HepG2 (cell line): ENCODE data around the gene CYB5D1.

Experiments
- BCLAF1 ChIP-seq: fragments of 450-650 bp; IDR thresholded peaks from 2 replicates; pipeline ENCODE4 v1.6.1; 2017; ENCODE audit warnings: mild to moderate bottlenecking
- GATAD2A ChIP-seq: IDR thresholded peaks from 2 replicates; pipeline ENCODE4 v1.6.1; 2016
- MIER3 ChIP-seq: IDR thresholded peaks from 2 replicates; pipeline ENCODE4 v1.6.1; 2016; ENCODE audit warnings: missing compliant biosample characterization, borderline replicate concordance
- NONO ChIP-seq, 2 experiments: fragments of 450-650 bp in 1 of 2; sonication (generic) in 1 of 2; formaldehyde crosslinking in 1 of 2; IDR thresholded peaks in 1 of 2; conservative IDR thresholded peaks in 1 of 2; 2 replicates each; pipeline versions ENCODE4 v1.6.1 to v1.8.0; 2017 to 2022; ENCODE audit warnings: mild to moderate bottlenecking in 1 of 2, missing genetic modification reagents in 1 of 2, moderate library complexity in 1 of 2
- TRIM24 ChIP-seq: sonication (generic); formaldehyde crosslinking; IDR thresholded peaks from 2 replicates; pipeline ENCODE4 v1.8.0; 2022; ENCODE audit warnings: mild to moderate bottlenecking, missing genetic modification reagents

GRCh38 chr17:7840441-7840840 lies 17.4 kb upstream of the CYB5D1 start:
- TF ChIP-seq MIER3 = no peak
- TF ChIP-seq GATAD2A (CRISPR knock-in tag) = no peak
- no peak for TF ChIP-seq NONO (IDR thresholded peaks at IDR 0.05)
- no peak for TF ChIP-seq NONO (CRISPR knock-in tag; conservative IDR thresholded peaks at IDR 0.05)
- no peak for TF ChIP-seq BCLAF1
- TF ChIP-seq TRIM24 = no peak
